HG03565 (cell line): ENCODE results near the gene MYMX.

Experiments used
- ATAC-seq: cut with Tn5 transposase; IDR thresholded peaks from one replicate; pipeline ENCODE4 v1.9.1; 2021; ENCODE audit warnings: mild to moderate bottlenecking, moderate library complexity; ENCODE audit not compliant: unreplicated experiment

The MYMX gene

GRCh38 chr6:44262467-44263353 is 46.0 kb downstream of the MYMX start:
- ATAC-seq: no peak

GRCh38 chr6:44263354-44264100 is 46.8 kb downstream of the MYMX start:
- ATAC-seq: no peak

- ATAC-seq: peak; percentile 18
Measured at GRCh38 chr6:44264154-44265006, 47.7 kb downstream of the MYMX start.

GRCh38 chr6:44265007-44265721 is 48.4 kb downstream of the MYMX start, which contains the start of gene NFKBIE:
Gene NFKBIE (minus strand): TSS chr6:44265551. CDS start chr6:44265346, 205 bp downstream.
- ATAC-seq: peak; percentile 24

- ATAC-seq: no peak
Measured at GRCh38 chr6:44265722-44266233, 49.1 kb downstream of the MYMX start.

GRCh38 chr6:44266347-44266746 is 49.6 kb downstream of the MYMX start:
- ATAC-seq: no peak

GRCh38 chr6:44267252-44267651 is 50.5 kb downstream of the MYMX start:
- ATAC-seq: no peak
